Loucy (cell line): ENCODE measurements around the gene MOCOS.

Source experiments
- H2AFZ ChIP-seq: fragments of 200-600 bp; sonication (generic); 2 replicates; pipeline ENCODE4 v1.6.0; 2016; ENCODE audit warnings: antibody characterized with exemption, mild to moderate bottlenecking, low read length, moderate library complexity
- H3F3A ChIP-seq: fragments of 200-600 bp; 2 replicates; pipeline ENCODE4 v1.6.0; 2016; ENCODE audit warnings: antibody characterized with exemption, low read depth, mild to moderate bottlenecking
- H3K27me3 ChIP-seq: fragments of 200-600 bp; sonication (generic); 2 replicates; pipeline ENCODE4 v1.6.1; 2014; ENCODE audit warnings: low read length, mild to moderate bottlenecking; ENCODE audit not compliant: insufficient read depth, poor library complexity, severe bottlenecking
- H3K36me3 ChIP-seq: fragments of 200-600 bp; sonication (generic); 2 replicates; pipeline ENCODE4 v1.6.1; 2016; ENCODE audit warnings: low read length; ENCODE audit not compliant: insufficient read depth
- H3K4me1 ChIP-seq: fragments of 200-600 bp; sonication (generic); 2 replicates; pipeline ENCODE4 v1.5.1; 2014; ENCODE audit warnings: low read length, mild to moderate bottlenecking; ENCODE audit not compliant: insufficient read depth, poor library complexity, severe bottlenecking
- H3K4me2 ChIP-seq: fragments of 200-600 bp; sonication (generic); 2 replicates; pipeline ENCODE4 v1.6.0; 2014; ENCODE audit warnings: antibody characterized with exemption, low read length, low read depth, mild to moderate bottlenecking; ENCODE audit not compliant: poor library complexity, severe bottlenecking
- H3K4me3 ChIP-seq: fragments of 200-600 bp; sonication (generic); 2 replicates; pipeline ENCODE4 v1.5.1; 2014; ENCODE audit warnings: low read length, mild to moderate bottlenecking, mixed read lengths; ENCODE audit not compliant: poor library complexity, severe bottlenecking
- H3K79me2 ChIP-seq: fragments of 200-600 bp; sonication (generic); 2 replicates; pipeline ENCODE4 v1.6.1; 2014; ENCODE audit warnings: low read length; ENCODE audit not compliant: insufficient read depth
- H3K9ac ChIP-seq: fragments of 200-600 bp; sonication (generic); 2 replicates; pipeline ENCODE4 v1.6.0; 2014; ENCODE audit warnings: mild to moderate bottlenecking, low read depth, low read length, moderate library complexity; ENCODE audit not compliant: poor library complexity, severe bottlenecking
- H3K9me2 ChIP-seq: fragments of 200-600 bp; sonication (generic); replicated peaks from 2 replicates; pipeline ENCODE4 v1.6.1; 2016; ENCODE audit warnings: low read depth, low read length, mixed read lengths
- H3K9me3 ChIP-seq: fragments of 200-600 bp; sonication (generic); 2 replicates; pipeline ENCODE4 v1.6.1; 2014; ENCODE audit warnings: mild to moderate bottlenecking, antibody characterized with exemption, low read length, low read depth; ENCODE audit not compliant: insufficient read depth
- H4K20me1 ChIP-seq: fragments of 200-600 bp; sonication (generic); 2 replicates; pipeline ENCODE4 v1.6.0; 2014; ENCODE audit warnings: antibody characterized with exemption, low read length, mild to moderate bottlenecking; ENCODE audit not compliant: insufficient read depth, poor library complexity, severe bottlenecking
- EZH2phosphoT487 ChIP-seq: fragments of 200-600 bp; IDR thresholded peaks from 2 replicates; pipeline ENCODE4 v1.6.1; 2018; ENCODE audit warnings: antibody characterized with exemption, mild to moderate bottlenecking, moderate library complexity, borderline replicate concordance
- TF ChIP-seq, protein P1 (sequence below): fragments of 200-600 bp; sonication (generic); conservative IDR thresholded peaks from 2 replicates; pipeline ENCODE4 v1.5.1; 2014; ENCODE audit warnings: mild to moderate bottlenecking, antibody characterized with exemption, low read length

The MOCOS gene

DNA sequence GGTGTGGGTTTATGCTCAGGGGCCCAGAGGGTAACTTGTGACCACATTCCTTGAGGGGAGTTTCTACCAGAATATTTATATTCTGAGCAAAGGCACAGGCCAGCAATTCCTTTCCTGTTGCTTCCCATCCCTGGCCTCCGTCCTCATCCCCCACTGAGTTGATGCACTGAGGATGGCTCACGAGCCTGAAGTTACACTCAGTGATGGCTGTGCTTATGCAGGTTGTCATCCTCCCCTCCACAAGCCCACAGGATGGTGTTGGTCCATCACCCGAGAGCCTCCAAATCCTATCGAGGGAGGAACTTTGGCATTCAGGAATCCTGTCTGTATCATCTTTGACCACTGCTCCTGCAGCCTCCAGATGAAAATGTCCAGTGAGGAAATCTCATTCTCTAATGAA is 81.9 kb downstream of the MOCOS start:
- Histone ChIP-seq H3K36me3 (no peaks in the 10 kb centered on the region), H3K27me3 (no peaks in the 10 kb centered on the region), H3K4me1 (no peaks in the 10 kb centered on the region), H3F3A (no peaks in the 10 kb centered on the region), H3K9me2 (no peaks in the 10 kb centered on the region), H2AFZ (no peak overlapping the region), H3K79me2 (no peaks in the 10 kb centered on the region), H4K20me1 (no peaks in the 10 kb centered on the region), H3K4me2 (no peak overlapping the region), H3K9ac (no peak overlapping the region), H3K4me3 (no peak overlapping the region), H3K9me3 (no peaks in the 10 kb centered on the region)
- no peak for TF ChIP-seq EZH2phosphoT487
- TF ChIP-seq, protein P1, sequence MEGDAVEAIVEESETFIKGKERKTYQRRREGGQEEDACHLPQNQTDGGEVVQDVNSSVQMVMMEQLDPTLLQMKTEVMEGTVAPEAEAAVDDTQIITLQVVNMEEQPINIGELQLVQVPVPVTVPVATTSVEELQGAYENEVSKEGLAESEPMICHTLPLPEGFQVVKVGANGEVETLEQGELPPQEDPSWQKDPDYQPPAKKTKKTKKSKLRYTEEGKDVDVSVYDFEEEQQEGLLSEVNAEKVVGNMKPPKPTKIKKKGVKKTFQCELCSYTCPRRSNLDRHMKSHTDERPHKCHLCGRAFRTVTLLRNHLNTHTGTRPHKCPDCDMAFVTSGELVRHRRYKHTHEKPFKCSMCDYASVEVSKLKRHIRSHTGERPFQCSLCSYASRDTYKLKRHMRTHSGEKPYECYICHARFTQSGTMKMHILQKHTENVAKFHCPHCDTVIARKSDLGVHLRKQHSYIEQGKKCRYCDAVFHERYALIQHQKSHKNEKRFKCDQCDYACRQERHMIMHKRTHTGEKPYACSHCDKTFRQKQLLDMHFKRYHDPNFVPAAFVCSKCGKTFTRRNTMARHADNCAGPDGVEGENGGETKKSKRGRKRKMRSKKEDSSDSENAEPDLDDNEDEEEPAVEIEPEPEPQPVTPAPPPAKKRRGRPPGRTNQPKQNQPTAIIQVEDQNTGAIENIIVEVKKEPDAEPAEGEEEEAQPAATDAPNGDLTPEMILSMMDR, result no peak

DNA sequence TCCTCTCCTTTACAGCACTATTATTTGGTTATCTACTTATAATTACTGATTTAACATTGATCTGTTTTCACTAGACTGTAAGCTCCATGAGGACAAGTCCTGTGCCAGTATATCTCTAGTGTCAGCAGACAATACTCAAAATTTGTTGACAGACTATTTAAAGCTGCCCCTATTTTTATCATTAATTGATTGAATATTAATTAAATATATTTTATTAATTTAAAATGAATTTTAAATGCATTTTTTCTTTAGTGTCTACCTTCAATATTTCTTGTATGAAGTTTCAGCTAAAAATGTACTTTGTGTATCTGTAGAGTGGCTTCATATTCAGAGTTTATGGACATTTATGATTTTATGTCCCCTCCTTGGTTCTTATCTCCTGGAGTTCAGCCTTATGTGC is 83.9 kb downstream of the MOCOS start:
- H3K79me2 ChIP-seq, result no peaks in the 10 kb centered on the region
- TF ChIP-seq, protein P1, result no peak
- no peak for TF ChIP-seq EZH2phosphoT487
- H4K20me1 ChIP-seq, result no peaks in the 10 kb centered on the region
- no peaks in the 10 kb centered on the region for H3K9me2 ChIP-seq
- H3K4me3 ChIP-seq, result no peak overlapping the region
- H3K4me2 ChIP-seq, result no peak overlapping the region
- no peak overlapping the region for H2AFZ ChIP-seq
- H3K36me3 ChIP-seq, result no peaks in the 10 kb centered on the region
- no peaks in the 10 kb centered on the region for H3K4me1 ChIP-seq
- no peak overlapping the region for H3K9ac ChIP-seq
- no peaks in the 10 kb centered on the region for H3K9me3 ChIP-seq
- no peaks in the 10 kb centered on the region for H3K27me3 ChIP-seq
- H3F3A ChIP-seq, result no peaks in the 10 kb centered on the region

DNA sequence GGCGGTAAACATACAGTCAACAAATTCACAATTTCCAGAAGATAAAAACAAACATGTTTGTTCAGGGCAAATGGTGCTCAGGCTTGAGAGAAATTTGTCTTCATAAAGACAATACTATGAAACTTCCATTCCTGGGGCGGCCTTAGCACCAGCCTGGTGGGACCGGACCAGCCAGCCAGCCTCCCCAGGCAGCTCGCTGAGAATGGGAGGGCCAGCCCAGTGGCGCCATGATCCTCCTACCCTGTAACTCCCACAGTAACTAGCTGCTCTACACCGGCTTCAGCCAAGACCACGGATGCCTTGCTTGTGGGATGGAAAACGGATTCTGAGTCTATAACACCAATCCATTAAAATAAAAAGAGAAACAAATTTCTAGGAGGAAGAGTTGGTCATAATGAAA is 86.0 kb downstream of the MOCOS start:
- Histone ChIP-seq H3K79me2 (no peaks in the 10 kb centered on the region), H3K9me2 (no peaks in the 10 kb centered on the region), H3F3A (no peaks in the 10 kb centered on the region), H3K4me2 (no peak overlapping the region), H2AFZ (no peak overlapping the region), H3K36me3 (no peaks in the 10 kb centered on the region), H3K4me1 (no peaks in the 10 kb centered on the region), H3K27me3 (no peaks in the 10 kb centered on the region), H3K9ac (no peak overlapping the region), H3K4me3 (no peak overlapping the region), H4K20me1 (no peaks in the 10 kb centered on the region), H3K9me3 (no peaks in the 10 kb centered on the region)
- TF ChIP-seq, protein P1, result no peak
- TF ChIP-seq EZH2phosphoT487, result no peak
